Right lung (tissue), 5 donors: ENCODE results near the gene MSX2. TPM values are rescaled to one million over a fixed set of nuclear protein-coding genes. Genes with fewer than 3 reads are reported as not detected.

Experiments
- DNase-seq, 2 donors: peaks; one replicate each; pipeline ENCODE4 v3.0.0-alpha.2; 2013
- polyA plus RNA-seq, 5 donors: library from polyadenylated mRNA; unstranded; fragments of 120-200 nt; gene quantifications; one replicate each; pipeline versions ENCODE4 v1.2.1 to v1.2.3, GENCODE V29; 2013; ENCODE audit warnings: inconsistent platforms in 1 of 5, low replicate concordance in 1 of 5; ENCODE audit not compliant: insufficient read length in 5 of 5, insufficient read depth in 1 of 5

Gene MSX2
- polyA plus RNA-seq, 5 donors: 0.72 to 2.5 (median 1.1) TPM

DNA sequence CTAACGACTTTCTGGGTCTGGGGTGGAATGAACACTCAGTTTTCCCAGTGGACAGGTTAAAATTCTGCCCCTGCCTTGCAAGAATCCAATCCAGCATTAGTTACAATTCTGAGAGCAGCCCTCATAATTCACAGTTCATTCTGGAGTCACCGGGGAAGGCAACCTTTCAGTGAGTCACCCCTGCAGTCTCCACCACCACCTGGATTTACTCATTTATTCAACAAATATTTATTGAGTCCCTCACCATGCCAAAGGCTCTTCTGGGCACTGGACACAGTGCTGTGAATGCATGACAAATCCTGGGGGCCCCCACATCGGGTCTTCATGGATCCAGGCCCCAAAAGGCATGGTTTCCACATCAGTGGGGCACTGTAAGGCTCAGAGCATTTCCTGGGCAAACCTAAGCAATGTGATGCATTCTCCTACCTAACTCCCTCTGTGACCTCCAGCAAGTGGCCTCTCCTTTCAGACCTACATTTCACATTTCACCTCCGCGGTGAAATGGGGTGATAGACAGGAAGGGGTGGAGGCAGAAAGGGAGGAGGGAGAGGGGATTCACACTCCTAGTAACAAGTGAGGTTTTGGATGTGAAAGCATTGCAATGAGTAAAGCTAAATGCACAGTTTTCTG lies 6.4 kb upstream of the MSX2 start:
- no peak for DNase-seq

DNA sequence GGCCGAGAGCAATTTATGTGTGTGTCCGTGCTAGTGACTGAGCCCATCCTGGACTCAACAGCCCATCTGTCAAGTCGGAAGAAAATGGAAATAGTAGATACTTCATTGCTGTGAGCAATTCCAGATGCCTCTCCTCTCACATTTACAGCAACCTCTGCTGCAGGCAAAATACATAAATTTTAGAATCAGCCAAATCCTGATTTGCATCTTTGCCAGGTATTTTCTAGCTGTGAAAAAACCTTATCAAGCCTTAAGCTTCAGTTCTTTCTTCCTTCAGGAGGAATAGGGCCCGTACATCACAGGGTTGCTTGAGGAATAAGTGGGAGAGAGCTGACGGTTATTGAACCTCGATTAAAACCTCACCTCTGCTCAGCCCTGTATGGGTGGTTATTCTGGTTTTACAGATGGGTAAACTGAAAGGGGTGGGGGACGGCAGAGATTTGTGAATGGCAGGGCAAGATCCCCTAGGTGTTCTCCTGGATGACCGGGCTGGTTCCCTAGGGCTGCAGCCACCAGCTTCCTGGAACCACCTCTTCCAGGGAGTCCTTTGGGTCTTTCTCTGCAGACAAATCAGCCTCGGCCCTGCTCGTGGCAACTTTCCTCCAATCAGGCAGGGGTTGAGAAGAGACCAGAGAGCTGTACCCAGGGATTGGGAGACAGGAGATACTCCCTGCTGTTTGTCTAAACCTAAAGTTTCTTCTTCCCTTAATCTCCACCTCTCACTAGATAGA lies 5.3 kb upstream of the MSX2 start:
- no peak for DNase-seq

DNA sequence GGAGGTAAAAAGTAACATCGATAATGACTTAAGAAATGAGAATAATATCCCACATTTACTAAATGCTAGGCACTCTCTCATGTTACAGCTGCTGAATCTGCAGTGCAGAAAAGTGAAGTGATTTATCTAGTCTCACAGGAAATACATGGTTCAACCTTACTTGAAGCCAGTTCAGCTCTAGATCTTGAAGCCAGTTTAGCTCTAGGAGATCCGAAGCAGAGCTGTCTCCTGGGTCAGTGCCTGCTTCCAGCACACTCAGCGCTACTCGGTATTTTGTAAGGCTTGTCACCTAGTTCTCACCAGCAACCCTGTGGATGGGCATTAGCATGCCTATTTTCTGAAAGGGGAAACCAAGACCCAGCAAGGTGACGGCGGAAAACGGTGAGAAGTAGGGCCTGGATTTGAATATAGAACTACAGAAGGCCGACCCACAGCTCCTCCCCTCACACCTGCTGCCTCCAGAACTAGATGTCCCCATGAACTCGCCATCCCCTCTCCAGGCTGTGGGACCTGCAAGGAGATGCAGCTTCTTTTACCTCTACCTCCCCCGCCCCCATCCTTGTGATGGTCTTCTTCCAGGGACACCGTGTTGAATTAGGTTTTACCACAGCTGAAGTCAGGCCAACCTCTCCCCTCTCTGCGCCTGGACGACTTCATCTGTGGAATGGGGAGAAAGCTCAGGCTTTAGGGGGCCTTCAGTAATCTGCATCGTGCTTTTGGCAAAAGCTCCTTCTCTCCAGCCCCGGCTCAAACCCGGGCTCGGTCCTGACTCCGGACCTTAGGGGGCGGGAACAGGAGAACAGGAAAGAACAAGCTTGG lies 4.4 kb upstream of the MSX2 start:
- no peak for DNase-seq

DNA sequence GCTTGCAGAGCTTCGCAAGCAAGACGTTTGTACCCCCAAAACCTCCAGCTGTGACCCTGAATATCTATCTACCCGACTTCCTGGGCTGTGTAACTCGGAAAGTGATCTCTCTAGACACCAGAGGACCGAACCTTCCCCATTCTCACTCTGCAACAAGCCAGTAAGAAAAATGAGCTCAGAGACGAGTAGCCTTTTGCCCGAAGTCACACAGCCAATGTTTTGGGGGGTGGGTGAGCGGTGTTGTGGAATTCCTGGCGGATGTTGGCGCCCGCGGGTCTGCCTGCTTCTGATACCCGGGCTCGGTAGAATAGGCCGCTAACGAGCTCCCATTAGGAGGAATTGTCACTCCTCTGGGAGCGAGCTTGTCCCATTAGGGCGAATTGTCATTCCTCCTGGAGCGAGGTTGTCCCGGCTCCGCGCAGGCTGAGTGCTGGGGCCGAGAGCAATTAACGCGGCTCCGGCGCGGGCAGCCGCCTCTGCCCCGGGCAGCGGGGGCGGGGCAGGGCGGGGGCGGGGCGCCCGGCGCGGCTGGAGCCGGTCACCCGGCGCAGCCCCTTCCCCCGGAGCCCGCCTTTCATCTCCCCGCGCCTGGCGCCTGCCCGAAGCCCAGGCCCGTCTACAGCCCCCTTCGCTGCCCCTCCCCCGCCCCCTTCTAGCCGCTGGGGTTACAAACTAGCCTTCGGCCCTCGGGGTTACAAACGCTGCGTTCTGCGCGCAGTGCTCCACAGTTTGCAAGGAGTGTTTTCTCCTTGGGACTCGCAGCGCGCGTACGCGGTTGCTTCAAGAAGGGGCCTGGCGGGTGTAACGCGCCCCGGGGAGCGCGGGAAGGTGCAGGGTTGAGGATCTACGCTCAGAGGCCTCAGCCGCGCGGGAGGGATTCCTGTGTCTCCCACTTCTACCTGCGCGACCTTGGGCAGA lies 3.5 kb upstream of the MSX2 start:
- DNase-seq: no peak

DNA sequence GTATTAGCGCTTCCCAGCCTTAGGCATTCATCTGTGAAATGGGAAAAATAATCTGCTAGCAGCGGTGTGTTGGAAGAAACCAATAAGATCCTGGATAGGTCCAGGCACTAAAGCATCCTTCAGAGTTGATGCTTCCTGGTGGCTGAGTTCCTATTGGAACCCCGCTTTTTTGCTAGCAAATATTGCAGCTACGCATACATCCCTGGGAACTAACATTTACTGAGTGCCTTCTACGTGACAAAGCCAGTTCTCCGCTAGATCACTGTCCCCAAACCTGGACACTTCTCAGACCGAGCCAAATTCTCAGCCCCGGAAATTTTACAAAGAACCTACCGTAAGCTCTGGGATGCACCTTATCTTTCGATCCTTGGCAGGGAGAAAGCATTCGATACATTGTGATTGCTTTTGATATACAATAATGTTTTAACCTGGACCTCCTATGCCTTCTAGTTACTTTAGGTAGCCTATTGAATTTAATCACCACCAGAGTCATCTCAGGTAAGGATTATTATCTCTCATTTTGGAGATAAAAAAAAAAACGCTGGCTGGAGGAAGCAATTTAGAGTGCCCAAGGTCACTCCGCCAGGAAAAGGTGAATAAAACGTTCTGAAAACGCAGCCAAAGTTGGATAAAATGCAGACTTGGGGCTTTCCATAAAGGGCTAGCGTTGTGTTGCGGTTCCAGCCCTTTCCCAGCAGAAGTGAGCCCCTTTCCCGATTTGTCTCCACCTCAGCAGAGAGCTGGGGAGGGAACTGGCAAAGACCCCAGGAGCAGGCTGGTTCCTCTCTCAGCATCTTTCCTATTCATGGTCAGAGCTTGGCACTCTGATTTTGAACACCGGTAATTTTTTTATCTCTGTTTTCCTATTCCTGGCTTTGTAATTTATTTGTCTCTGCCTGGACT lies 2.6 kb upstream of the MSX2 start:
- DNase-seq: no peak

DNA sequence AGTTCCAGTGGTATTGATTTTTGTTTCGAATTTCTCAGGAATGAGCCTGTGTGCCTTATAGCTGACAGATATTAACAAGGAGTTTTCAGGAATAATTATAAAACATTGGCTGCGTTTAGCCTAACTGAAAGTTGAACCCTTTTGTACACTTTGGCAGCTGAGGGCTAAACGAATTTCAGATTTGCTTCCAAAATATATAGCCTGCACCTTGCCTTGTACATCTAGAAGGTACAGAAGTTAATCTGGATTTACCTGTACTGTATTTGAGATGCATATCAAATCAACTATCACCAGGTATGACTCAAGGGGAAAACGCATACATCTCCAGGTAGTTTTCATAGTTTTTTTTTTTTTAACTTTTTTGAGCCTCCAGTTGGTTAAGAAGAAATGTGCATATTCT lies 1.9 kb upstream of the MSX2 start:
- no peak for DNase-seq

DNA sequence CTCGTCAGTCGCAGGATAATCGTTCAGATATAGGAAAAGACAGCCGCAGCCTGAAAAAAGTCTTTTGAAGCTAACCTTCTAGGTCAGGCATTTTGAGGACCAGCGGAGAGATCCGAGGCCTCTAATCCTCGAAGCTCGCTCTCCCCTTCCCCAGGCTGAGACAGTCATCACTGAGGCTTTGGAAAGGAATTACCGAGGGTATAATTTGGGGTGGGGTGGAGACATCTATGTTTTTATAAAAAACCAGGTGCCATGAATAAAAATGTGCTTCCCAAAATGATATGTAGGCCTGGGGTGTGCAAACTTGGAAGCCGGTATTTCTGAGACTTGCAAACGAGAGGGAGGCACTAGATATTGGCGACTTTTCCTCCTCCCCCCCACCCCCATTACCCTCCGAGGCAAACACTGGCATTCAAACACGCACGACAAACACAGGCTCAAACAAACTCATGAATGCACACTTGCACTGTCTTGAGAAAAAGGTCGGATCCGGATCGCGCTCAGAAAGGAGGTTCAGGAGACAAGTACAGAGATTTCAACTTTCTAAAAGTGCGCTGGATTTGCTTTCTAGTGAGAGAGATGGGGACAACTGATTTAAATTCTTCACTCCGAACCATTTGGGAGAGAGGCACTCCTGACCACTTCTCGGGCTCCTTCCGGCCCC lies 935 bp upstream of the MSX2 start:
- no peak for DNase-seq

DNA sequence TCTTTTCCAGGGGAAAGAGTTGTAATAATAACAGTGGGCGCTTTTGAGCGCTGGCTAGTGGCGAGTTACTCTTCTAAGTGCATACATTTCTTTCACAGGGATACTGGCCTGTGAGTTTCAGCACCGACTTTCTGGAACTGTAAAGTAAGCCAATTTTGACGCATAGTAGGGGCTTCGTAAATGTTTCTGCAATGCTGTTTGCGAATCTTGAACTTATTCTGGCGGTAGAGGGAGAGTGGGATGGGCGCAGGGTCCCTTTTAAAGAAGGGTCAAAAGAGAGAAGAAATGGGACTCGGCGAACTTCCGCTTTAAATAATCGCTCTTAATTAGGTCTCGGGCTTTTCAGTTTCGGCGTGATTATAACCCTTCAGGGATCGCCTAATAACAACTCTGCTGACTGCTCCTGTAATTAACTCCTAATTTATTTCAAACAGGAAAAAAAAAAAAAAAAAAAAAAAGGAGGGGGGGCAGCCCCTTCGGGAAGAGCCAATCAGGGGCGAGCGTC lies 351 bp upstream of the MSX2 start:
- no peak for DNase-seq

DNA sequence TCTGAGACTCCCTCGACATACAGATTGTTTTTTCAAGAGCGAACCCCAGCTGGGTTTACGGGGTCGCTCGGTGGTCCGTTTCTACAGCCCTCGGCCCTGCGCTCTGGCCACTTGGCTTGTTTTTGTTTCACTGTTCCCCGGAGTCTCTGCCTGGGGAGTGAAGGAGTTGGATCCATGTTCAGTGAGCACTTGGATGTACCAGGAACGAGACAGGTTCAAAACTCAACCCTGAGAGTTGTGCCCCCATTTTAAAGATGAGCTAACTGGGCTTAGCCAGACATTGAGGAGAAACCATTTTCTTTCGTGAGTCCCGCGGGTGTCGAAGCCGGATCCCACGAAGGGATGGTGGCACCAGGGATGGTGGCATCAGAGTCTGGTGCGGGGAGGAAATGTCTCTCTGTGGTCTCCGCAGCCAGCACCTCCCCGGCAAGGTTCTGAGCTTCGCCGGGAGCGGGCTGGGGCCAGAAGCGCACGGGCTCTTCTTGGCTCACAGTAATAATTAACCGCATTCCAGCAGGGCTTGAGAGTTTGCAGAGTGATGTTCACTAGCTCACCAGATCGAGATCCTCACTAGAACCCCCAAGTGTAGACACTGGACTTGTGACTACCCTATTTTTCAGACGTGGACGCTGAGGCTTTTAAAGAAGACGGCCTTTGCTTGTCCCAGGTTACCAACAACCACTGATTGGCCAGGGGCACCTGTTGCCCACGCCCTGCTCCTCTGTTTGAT lies 1.0 kb downstream of the MSX2 start:
- no peak for DNase-seq

DNA sequence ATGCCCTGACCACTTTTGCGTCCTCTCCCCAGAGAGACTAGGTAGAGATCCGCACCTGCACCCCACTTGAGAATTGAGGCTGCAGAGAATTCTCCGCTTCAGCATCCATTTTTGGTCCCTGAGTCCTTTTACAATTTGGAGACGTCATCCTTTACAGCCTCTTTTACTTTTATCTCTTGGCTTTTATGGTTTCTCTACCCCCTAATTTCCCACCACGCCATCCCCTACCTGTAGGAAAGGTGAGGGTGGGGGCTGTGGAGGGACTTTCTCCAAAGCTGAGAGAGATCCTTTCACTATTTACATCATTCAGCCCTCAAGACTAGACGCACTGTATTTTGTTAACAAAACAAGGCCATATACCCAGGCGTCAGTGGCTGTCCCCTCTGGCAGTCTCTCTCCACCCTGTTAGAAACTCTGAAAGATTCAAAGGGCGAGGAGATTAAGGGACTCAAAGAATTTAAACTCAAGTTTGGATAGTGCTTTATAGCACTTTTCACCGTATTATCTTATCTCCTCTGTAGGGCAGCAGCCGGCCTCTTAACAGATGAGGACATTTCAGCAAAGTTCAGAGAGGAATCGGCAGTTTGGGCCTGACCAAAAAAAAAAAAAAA lies 1.7 kb downstream of the MSX2 start:
- no peak for DNase-seq

DNA sequence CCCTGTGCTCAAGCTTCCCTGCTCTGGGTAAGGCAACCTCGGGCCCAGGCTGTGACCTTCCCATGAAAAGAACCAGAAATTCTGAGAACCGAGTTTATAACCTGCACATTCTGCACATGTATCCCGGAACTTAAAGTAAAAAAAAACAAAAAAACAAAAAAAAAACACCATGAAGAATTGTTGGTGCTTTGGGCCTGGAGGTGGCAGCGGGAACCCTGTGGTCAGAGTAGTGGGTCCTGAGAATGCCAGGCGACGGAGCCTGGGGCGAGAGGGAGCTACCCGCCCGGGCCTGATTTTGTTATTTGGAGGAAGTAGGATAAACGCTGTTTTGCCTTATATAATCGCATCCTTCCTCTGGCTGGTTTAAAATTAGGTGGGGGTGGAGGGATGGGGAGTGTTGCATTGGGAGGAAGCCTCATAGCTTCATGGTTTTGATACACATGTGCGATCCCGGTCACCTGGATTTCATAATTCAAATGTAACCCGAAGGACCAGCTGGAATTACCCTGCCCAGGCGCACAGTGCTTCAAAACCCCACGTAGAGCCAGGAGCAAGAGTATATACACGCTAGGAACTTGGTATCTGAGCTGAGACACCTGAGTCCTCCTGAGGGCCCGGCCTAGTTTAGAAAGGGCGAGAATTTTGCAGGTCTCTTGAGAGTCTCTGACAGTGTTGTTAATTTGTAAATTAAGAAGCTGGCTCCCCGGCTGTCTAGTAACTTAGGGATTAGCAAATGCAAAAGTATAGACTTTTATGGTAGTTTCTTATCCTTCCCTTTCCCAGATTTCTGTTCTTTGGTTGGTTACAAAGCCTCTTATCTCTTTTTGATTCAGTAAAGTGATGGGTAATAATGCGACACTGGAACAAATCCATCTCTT lies 2.8 kb downstream of the MSX2 start:
- DNase-seq: no peak

DNA sequence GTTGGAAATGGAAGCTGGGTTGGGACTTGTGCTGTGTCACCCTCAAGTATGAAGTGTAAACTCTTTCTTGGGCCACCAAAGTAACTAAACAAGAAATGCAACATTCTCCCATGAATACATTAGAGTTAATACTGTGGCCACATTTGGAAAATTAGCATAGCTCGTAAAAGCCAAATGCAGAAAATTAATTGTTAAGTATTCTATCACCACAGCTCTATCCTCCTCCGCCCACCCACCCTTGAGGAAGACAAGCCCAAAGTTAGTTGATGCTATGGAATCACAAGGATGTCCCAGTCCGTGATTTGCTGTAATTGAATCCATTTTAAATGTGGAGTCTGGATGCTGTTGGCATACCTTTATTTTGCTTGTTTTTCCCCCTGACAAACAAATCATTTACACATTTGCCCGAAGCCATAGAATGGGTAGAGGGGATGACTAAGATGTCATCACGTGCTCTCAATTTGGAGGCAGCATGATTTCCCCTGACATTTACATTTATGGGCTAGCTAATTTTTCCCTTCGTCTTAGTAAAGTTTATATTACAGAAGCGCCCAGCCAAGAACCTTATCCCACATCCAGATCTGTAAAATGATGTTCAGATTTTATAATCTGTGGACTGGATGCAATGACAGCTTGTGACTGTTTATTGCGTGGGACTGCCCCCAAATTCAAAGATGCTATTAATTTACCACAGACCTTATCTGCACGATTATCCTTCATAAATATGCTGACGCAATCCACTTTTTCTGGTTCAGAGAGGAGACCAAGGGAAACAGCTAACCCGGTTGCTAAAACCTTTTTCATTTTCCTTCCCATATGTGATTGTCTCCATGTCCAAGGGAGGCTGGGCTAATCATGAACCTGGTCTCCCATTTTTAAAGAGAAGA lies 3.7 kb downstream of the MSX2 start:
- DNase-seq: no peak

DNA sequence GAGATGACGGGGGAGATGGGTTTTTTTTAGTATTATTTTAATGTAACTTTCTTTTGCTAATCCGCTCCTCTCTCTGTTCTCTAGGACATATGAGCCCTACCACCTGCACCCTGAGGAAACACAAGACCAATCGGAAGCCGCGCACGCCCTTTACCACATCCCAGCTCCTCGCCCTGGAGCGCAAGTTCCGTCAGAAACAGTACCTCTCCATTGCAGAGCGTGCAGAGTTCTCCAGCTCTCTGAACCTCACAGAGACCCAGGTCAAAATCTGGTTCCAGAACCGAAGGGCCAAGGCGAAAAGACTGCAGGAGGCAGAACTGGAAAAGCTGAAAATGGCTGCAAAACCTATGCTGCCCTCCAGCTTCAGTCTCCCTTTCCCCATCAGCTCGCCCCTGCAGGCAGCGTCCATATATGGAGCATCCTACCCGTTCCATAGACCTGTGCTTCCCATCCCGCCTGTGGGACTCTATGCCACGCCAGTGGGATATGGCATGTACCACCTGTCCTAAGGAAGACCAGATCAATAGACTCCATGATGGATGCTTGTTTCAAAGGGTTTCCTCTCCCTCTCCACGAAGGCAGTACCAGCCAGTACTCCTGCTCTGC lies 4.8 kb downstream of the MSX2 start:
- DNase-seq: no peak

DNA sequence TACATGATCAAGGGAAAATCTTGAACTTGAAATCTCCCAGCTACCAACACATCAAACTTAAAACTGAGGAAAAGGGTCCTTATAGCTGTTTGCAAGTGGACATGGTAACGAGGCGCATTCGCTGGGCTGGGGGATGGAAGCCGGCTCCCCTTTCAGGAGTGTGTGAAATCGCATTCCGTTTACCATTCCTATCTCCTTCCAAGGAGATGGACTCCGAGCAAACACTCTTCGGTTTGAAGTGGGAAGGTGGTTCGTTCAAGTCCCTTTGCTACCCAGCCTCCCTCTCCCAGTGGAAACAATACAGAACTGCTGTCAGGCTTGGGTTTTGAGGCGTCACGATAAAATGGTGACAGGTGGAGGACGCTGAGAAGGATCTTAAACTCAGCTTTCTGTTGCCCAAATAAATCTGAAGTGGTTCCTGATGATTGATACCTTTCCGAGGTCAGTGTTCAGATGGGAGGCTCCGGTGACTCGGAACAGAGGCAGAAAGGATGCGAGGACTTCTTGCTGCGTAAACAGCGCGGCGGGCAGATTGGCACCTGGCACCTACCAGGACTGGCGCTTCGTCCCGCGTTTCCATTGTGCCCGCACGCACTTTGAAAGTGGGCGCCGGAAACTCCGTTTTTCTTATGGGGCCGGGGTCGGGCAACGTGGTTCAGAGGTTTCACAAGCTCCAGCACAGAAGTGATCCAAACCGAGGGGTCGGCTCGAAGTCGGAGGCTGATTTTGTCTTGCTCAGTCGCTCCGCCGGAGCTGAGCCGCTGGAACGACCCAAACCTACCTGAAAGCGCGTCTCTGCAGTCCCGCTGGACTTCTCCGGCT lies 7.0 kb downstream of the MSX2 start:
- no peak for DNase-seq
